ENCODE data around the gene MBTD1. TPM values are rescaled to one million over a fixed set of nuclear protein-coding genes. Genes with fewer than 3 reads are reported as not detected.
A peak's percentile ranks its signal among the peaks of the same experiment; 100 is the strongest.

The MBTD1 gene
- total and polyA plus RNA-seq, 9 of the 15 experiments (the other 6 are each of a cell fraction or from before 2014, with no cell fraction given) = 2.1 to 26.3 (median 13.3) TPM

DNA sequence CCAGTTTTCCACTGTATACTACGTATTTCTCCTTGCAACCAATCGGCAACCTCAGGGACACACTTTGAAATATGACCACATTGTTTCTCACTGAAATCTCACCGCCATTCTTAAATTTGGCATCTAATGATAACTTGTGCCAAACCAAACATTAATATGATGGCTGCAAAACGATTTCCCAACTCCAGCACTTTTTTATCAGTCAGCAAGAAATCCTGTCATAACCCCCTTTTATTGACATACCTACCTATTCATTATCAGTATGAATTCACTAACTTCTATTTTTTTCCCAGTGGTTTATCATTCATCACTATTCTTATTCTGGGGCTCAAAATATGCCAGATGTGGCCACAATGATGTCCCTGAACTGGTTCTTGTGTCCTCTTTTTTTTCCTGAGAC lies 15.8 kb downstream of the MBTD1 start:
- no peak for DNase-seq (ENCODE audit: extremely low read depth in 1 of 4, low spot score in 3 of 4)
- intact Hi-C loops (cut with micrococcal nuclease) = no loop called here

DNA sequence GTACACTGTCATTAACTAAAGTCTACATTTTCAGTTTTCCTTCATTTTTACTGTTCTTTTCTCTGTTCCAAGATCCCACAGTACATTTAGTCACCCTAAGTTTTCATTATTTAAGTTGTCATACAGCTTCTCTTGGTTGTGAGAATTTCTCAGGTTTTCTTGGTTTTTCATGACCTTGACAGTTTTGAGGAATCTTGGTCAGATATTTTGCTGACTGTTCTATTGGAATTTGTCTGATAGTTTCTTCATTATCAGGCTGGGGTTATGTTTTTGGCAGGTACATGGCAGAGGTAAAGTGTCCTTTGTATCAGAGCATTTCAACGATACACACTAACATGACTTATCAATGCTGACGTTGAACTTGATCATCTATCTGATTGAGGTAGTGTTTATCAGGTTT lies 19.6 kb downstream of the MBTD1 start:
- Histone ChIP-seq H3K4me1 (replicated peaks in 1 of 2; ENCODE audit: control insufficient read depth in 2 of 2, insufficient read depth in 2 of 2, low read length in 2 of 2) (no peaks in the 10 kb centered on the region), H3K27ac (ENCODE audit: extremely low read depth, low read depth, low read length) (no peak overlapping the region), H3K4me2 (ENCODE audit: insufficient read depth, low read length) (no peak overlapping the region), H3K27me3 (ENCODE audit: control insufficient read depth in 2 of 2, insufficient read depth in 2 of 2, low read length in 2 of 2) (no peaks in the 10 kb centered on the region), H3K9me3 (replicated peaks; ENCODE audit: control insufficient read depth, insufficient read depth, low read depth, low read length) (no peaks in the 10 kb centered on the region), H2AFZ (ENCODE audit: low read depth, low read length) (no peak overlapping the region), H3K9ac (ENCODE audit: insufficient read depth in 1 of 2, low read depth in 2 of 2, low read length in 2 of 2) (no peak overlapping the region), H3K79me2 (ENCODE audit: control insufficient read depth, insufficient read depth, low read length) (peaks cover 40% of the 10 kb centered on the region), H4K20me1 (replicated peaks; ENCODE audit: control insufficient read depth, insufficient read depth, low read length) (no peaks in the 10 kb centered on the region), H3K36me3 (ENCODE audit: control insufficient read depth, insufficient read depth, low read length) (0 out of 3 replicates have a peak, but pooled peaks cover 2% of the 10 kb centered on the region), H3K4me3 (no peak overlapping the region), H3K9me1 (ENCODE audit: control insufficient read depth, insufficient read depth, low read length) (no peaks in the 10 kb centered on the region)
- 30% methylated on average over 2 of the region's 2 CpGs for WGBS (ENCODE audit: insufficient coverage, low coverage, missing lambda C conversion rate)
- ChIA-PET CTCF (ENCODE audit: low intra/inter-chr PET ratio) (no interaction called here), POLR2A (no interaction called here)
- TF ChIP-seq PTTG1 (tag; IDR thresholded peaks at IDR 0.05; ENCODE audit: low read depth) (no peak), BMI1 (IDR thresholded peaks at IDR 0.05; ENCODE audit: low read length) (no peak), NFRKB (IDR thresholded peaks at IDR 0.05; ENCODE audit: low read depth) (no peak), HNRNPLL (IDR thresholded peaks at IDR 0.05; ENCODE audit: low read depth, low read length, poor library complexity, severe bottlenecking) (no peak), RBM15 (IDR thresholded peaks at IDR 0.05; ENCODE audit: insufficient read depth, low read length) (no peak), MAFG (tag; conservative IDR thresholded peaks at IDR 0.05) (peak; percentile 42; the same call in 1 of the 2 replicates), ZNF316 (IDR thresholded peaks at IDR 0.05) (peak; percentile 79), ZFPM2 (CRISPR knock-in tag; IDR thresholded peaks at IDR 0.05) (no peak), GTF2F1 (IDR thresholded peaks at IDR 0.05; ENCODE audit: low read depth, low read length) (no peak), TCF3 (CRISPR knock-in tag; IDR thresholded peaks at IDR 0.05) (no peak), C11orf30 (IDR thresholded peaks at IDR 0.05; ENCODE audit: low read depth) (peak; percentile 47; the same call in 1 of the 2 replicates), ILK (tag; IDR thresholded peaks at IDR 0.05; ENCODE audit: borderline replicate concordance, low read depth) (no peak)
- TF ChIP-seq, protein P1, sequence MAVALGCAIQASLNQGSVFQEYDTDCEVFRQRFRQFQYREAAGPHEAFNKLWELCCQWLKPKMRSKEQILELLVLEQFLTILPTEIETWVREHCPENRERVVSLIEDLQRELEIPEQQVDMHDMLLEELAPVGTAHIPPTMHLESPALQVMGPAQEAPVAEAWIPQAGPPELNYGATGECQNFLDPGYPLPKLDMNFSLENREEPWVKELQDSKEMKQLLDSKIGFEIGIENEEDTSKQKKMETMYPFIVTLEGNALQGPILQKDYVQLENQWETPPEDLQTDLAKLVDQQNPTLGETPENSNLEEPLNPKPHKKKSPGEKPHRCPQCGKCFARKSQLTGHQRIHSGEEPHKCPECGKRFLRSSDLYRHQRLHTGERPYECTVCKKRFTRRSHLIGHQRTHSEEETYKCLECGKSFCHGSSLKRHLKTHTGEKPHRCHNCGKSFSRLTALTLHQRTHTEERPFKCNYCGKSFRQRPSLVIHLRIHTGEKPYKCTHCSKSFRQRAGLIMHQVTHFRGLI (CRISPR knock-in tag; IDR thresholded peaks at IDR 0.05) = no peak
- BruUV-seq (replicated peaks) = no TSS peak
- no peak for DNase-seq (ENCODE audit: extremely low read depth in 1 of 4, low spot score in 3 of 4)
- in situ Hi-C loops (cut with MboI) = no loop called here
- no peak for ATAC-seq
- intact Hi-C loops (cut with micrococcal nuclease) = no loop called here
- FAIRE-seq = peak; percentile 35

More for the DNA sequence above, 15.8 kb downstream of the MBTD1 start:
- H3K9ac ChIP-seq (ENCODE audit: insufficient read depth in 1 of 2, low read depth in 2 of 2, low read length in 2 of 2) = no peak overlapping the region
- BruUV-seq (replicated peaks) = no TSS peak
- peaks cover 2% of the 10 kb centered on the region; the same call in 1 of the 3 replicates for H3K36me3 ChIP-seq (ENCODE audit: control insufficient read depth, insufficient read depth, low read length)
- FAIRE-seq (no peak), ATAC-seq (no peak)
- no peaks in the 10 kb centered on the region for H3K9me3 ChIP-seq (replicated peaks; ENCODE audit: control insufficient read depth, insufficient read depth, low read depth, low read length)
- H3K4me2 ChIP-seq (ENCODE audit: insufficient read depth, low read length) = no peak overlapping the region
- no peaks in the 10 kb centered on the region for H3K27me3 ChIP-seq (ENCODE audit: control insufficient read depth in 2 of 2, insufficient read depth in 2 of 2, low read length in 2 of 2)
- H3K27ac ChIP-seq (ENCODE audit: extremely low read depth, low read depth, low read length) = no peak overlapping the region
- H3K9me1 ChIP-seq (ENCODE audit: control insufficient read depth, insufficient read depth, low read length) = no peaks in the 10 kb centered on the region
- H3K4me3 ChIP-seq = no peak overlapping the region
- POLR2A ChIA-PET = interaction anchor here (0.6 kb wide), 1 partner anchor 28 kb away, joined by 5 read pairs; no protein-coding TSS in a partner anchor
- no peak overlapping the region for H2AFZ ChIP-seq (ENCODE audit: low read depth, low read length)
- in situ Hi-C loops (cut with MboI) = no loop called here
- no peaks in the 10 kb centered on the region for H3K4me1 ChIP-seq (replicated peaks in 1 of 2; ENCODE audit: control insufficient read depth in 2 of 2, insufficient read depth in 2 of 2, low read length in 2 of 2)
- H3K79me2 ChIP-seq (ENCODE audit: control insufficient read depth, insufficient read depth, low read length) = peaks cover 16% of the 10 kb centered on the region
- CTCF ChIA-PET (ENCODE audit: low intra/inter-chr PET ratio) = no interaction called here
- 70% methylated on average over 4 of the region's 4 CpGs for WGBS (ENCODE audit: insufficient coverage, low coverage, missing lambda C conversion rate)
- TF ChIP-seq ZNF707 (CRISPR knock-in tag; conservative IDR thresholded peaks at IDR 0.05) (no peak), ZNF41 (CRISPR knock-in tag; conservative IDR thresholded peaks at IDR 0.05) (no peak), SP2 (IDR thresholded peaks at IDR 0.05; ENCODE audit: extremely low read depth, low read depth, low read length, poor library complexity, severe bottlenecking) (no peak), ZNF77 (CRISPR knock-in tag; IDR thresholded peaks at IDR 0.05) (no peak), ZNF316 (IDR thresholded peaks at IDR 0.05) (0 out of 2 replicates have a peak, but pooled peaks have one; percentile 11), ZNF23 (CRISPR knock-in tag; IDR thresholded peaks at IDR 0.05) (no peak)
- TF ChIP-seq, protein P2, sequence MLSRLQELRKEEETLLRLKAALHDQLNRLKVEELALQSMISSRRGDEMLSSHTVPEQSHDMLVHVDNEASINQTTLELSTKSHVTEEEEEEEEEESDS (CRISPR knock-in tag; IDR thresholded peaks at IDR 0.05) = no peak
- H4K20me1 ChIP-seq (replicated peaks; ENCODE audit: control insufficient read depth, insufficient read depth, low read length) = no peaks in the 10 kb centered on the region
